Activated gamma-delta T cell treated with Interleukin-2 at 50 U/mL for 16 hours (primary cell): ENCODE measurements around the gene PLK2.
A peak's percentile ranks its signal among the peaks of the same experiment; 100 is the strongest.

ENCODE experiments used
- DNase-seq: peaks from one replicate; pipeline ENCODE4 v3.0.0-alpha.2; 2020

PLK2 gene

GRCh38 chr5:58460002-58460731 is at the start of gene PLK2:
TSS of gene PLK2 (minus strand) at chr5:58460086. CDS start at chr5:58459959, 127 bp downstream.
- peak; percentile 91 for DNase-seq

DNA sequence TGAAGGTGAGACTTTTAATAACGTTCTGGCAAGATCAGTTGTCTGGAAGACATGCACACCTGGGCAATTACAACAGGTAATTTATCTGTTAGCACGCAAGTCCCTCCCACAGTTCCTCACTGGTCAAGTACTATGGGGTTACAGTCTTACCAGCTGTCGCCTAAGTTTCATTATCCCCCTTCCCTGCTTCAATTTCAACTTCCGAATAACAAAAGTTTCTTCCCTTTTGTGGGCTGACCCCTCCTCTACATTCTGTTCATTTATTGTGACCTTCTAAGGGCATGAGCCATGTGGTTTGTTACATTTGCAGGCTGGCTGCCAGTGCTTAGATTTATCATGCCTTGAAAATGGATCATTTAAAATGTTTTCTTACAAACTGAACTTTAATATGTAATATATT is 47.8 kb upstream of the PLK2 start:
- no peak for DNase-seq

- no peak for DNase-seq
These were observed 46.2 kb upstream of the PLK2 start for GRCh38 chr5:58505971-58506640.

GRCh38 chr5:58505502-58505901 is 45.6 kb upstream of the PLK2 start:
- no peak for DNase-seq

DNA sequence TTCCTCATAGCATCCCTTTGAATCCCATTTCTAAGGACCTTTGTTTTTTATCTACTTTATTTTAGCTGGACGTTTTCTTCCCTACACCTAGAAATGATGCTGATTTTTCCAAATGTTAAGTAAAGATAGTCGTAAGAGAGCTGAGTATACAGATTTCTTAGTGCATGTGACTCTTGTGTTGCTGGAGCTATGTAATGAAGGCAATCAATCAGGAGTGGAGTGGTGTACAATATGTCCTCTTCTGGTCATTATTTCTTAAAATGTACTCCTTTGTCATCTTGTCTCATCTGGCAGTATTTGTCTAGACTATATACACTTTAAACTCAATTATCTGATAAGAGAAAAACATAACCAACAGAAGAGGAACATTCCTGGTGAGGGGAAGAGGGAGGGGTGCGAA is 44.9 kb upstream of the PLK2 start:
- DNase-seq = no peak

DNA sequence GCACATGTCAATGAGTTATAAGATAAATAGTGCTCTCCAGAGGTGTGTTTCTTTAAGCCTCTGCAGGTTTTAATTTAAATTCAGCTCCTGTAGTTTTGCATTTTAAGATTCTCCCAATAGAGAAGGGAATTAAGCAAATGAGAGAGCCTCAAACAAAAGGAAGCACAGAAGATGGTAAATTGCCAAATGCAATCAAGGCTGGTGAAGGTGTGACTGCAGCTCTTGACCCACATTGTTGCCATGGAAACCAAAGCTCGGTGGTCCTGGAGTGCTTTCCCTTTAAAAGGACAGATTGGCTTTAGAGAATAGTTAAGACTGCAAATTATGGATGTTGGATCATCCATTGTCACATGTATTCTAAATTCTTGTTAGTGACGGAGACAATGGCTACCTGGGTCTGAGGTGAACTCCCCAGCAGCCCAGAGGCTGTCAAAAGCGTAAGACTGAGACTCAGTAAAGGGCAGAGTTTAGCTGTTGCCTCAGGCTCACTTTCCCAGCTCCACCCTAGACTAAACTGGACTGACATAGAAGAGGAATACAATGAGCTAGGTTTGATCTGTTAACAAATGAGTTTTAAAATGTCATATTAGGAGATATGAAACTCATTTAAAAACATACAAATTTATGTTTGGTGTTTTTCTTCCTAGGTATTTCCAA is 43.6 kb upstream of the PLK2 start:
- no peak for DNase-seq

GRCh38 chr5:58501778-58502417 is 42.0 kb upstream of the PLK2 start:
- no peak for DNase-seq

GRCh38 chr5:58499941-58500340 is 40.1 kb upstream of the PLK2 start:
- no peak for DNase-seq

- no peak for DNase-seq
These were observed 39.3 kb upstream of the PLK2 start for GRCh38 chr5:58499231-58499630.

DNA sequence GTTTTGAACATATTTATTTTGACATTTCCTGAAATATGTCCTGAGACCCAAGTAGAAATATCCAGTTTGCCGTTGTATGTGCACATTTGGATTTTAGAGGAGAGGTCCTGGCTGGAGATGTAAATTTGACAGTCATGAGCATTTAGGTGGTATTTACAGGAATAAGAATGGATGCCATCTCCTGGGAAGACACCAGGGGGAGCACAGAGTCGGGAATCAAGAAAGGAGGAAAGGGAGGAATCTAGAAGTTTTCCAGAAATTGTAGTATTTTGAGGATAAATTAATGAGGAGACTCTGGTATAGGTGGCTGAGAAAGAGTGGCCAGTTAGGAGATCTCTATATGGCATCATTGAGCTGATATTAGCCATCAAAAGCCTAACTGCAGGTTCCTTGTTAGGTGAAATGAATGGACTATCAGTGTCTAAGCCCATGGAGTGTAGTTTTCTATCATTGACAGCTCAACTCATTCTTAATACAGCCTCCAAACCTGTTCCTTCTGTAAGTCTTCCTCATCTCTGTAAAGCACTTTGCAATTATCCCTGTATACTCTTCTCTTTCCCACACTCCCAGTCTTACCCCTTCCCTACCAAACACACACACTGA is 38.6 kb upstream of the PLK2 start:
- no peak for DNase-seq

- no peak for DNase-seq
These were observed 38.0 kb upstream of the PLK2 start for GRCh38 chr5:58497921-58498320.

GRCh38 chr5:58497386-58497785 is 37.5 kb upstream of the PLK2 start:
- no peak for DNase-seq

GRCh38 chr5:58496488-58496887 is 36.6 kb upstream of the PLK2 start:
- DNase-seq = no peak

GRCh38 chr5:58493141-58493540 is 33.3 kb upstream of the PLK2 start:
- no peak for DNase-seq

DNA sequence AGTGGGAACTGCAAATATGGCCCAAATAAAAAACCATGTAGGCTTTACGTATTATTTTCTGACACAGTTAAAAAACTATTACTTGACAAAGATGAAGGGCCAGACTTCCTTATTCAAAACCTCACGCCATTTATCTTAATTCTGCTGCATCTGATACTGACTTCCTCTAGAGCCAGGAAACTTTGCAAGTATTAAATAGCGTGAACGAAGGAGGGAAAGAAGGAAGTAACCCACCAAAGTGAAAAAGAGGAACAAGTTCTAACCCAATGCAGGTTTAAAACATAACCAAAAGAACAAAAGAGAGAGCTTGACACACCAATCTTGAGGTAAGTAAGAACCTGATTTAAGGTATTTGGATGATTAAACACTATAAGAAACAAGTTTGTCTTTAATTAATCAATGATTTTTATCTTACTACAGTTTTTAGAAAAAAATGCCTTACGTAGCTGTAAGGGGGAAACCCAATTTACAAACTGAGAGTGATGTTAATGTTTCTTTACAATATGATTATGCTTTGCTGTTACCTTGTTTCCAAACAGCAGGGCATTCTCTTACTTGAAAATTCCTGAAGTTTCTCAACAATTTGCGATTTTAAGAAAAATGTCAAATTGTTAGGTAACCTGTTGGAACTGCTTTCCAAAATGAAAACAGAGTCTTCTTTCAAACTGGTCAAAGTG is 31.5 kb upstream of the PLK2 start, which contains the start of gene GAPT:
Gene GAPT (plus strand): TSS at position 220 of the 677 bp plus-strand sequence. CDS start 3,102 bp downstream, outside the sequence.
- no peak for DNase-seq

GRCh38 chr5:58490402-58491050 is 30.6 kb upstream of the PLK2 start:
- no peak for DNase-seq

GRCh38 chr5:58486290-58486689 is 26.4 kb upstream of the PLK2 start:
- no peak for DNase-seq

GRCh38 chr5:58484505-58484904 is 24.6 kb upstream of the PLK2 start:
- DNase-seq = no peak

DNA sequence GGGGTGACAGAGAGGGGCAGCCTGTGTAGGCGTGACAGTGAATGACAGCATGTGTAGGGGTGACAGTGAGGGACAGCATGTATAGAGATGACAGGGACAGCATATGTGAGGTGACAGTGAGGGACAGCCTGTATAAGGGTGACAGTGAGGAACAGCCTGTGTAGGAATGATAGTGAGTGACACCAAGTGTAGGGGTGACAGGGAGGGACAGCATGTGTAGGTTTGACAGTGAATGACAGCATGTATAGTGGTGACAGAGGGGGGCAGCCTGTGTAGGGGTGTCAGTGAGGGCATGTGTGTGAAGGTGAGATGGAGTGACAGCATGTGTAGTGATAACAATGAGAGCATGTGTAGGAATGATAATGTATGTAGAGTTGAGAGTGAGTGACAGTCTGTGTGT is 22.6 kb upstream of the PLK2 start:
- DNase-seq = no peak

DNA sequence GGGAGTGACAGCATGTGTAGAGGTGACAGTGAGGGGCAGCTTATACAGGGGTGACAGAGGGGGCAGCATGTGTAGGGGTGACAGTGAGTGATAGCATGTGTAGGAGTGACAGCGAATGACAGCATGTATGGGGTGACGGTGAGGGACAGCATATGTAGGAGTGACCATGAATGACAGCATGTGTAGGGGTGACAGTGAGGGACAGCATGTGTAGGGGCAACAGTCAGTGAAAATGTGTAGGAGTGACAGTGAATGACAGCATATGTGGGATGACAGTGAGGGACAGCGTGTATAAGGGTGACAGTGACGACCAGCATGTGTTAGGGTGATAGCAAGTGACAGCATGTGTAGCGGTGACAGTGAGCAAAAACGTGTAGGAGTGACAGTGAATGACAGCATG is 21.9 kb upstream of the PLK2 start:
- no peak for DNase-seq

DNA sequence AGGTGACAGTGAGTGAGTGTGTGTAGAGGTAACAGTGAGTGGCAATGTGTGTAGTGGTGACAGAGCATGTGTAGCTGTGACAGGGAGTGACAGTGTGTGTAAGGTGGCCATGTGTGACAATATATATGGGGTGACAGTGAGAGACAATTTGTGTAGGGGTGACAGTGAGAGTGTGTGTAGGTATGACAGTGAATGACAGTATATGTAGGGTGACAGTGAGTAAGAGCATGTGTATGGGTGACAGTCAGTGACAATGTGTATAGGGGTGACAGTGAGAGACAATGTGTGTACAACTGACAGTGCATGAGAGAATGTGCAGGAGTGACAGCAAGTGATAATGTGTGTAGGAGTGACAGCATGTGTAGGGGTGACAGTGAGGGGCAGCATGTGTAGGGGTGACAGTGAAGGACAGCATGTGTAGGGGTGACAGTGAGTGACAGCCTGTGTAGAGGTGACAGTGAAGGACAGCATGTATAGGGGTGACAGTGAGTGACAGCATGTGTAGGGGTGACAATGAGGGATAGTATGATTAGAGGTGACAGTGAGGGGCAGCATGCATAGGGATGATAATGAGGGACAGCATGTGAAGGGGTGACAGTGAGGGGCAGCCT is 21.3 kb upstream of the PLK2 start:
- no peak for DNase-seq
